Measurements from ENCODE around the gene AHRR.

The AHRR gene

GRCh38 chr5:417301-418161, 96.0 kb downstream of the AHRR start:
- no peak for FAIRE-seq

GRCh38 chr5:418162-419121, 96.9 kb downstream of the AHRR start:
- FAIRE-seq, result no peak

GRCh38 chr5:419970-420369, 98.5 kb downstream of the AHRR start:
- FAIRE-seq, result no peak

GRCh38 chr5:420632-421286, 99.2 kb downstream of the AHRR start:
- FAIRE-seq, result no peak

- FAIRE-seq, result no peak
Observed at GRCh38 chr5:421287-421880, 99.9 kb downstream of the AHRR start.

- no peak for FAIRE-seq
Observed at GRCh38 chr5:421901-422300, 100.4 kb downstream of the AHRR start.

GRCh38 chr5:422323-423232, 101.1 kb downstream of the AHRR start:
- FAIRE-seq, result no peak

GRCh38 chr5:423233-423565, 101.7 kb downstream of the AHRR start:
- FAIRE-seq, result no peak

- FAIRE-seq, result no peak
Observed at GRCh38 chr5:423626-424261, 102.2 kb downstream of the AHRR start.

- FAIRE-seq, result no peak
Observed at GRCh38 chr5:424301-425110, 103.0 kb downstream of the AHRR start.

- FAIRE-seq, result no peak
Observed at GRCh38 chr5:425714-426113, 104.2 kb downstream of the AHRR start.

- no peak for FAIRE-seq
Observed at GRCh38 chr5:426392-426976, 105.0 kb downstream of the AHRR start.

GRCh38 chr5:427415-428087, 106.0 kb downstream of the AHRR start:
- FAIRE-seq, result no peak

GRCh38 chr5:428219-428618, 106.7 kb downstream of the AHRR start:
- no peak for FAIRE-seq

GRCh38 chr5:428754-429452, 107.4 kb downstream of the AHRR start:
- FAIRE-seq, result no peak

- no peak for FAIRE-seq
Observed at GRCh38 chr5:429453-430188, 108.1 kb downstream of the AHRR start.

- FAIRE-seq, result no peak
Observed at GRCh38 chr5:430214-430925, 108.9 kb downstream of the AHRR start.
